Mucosa of stomach (tissue), 1 donor: Measurements from ENCODE around the gene SPIN1.

Source experiments
- H3K27me3 ChIP-seq: one replicate; pipeline ENCODE4 v1.7.0; 2013; ENCODE audit warnings: mild to moderate bottlenecking, low read length; ENCODE audit not compliant: control insufficient read depth, insufficient read depth
- H3K36me3 ChIP-seq: one replicate; pipeline ENCODE4 v1.7.0; 2013; ENCODE audit warnings: low read length; ENCODE audit not compliant: control insufficient read depth, insufficient read depth
- H3K4me1 ChIP-seq: one replicate; pipeline ENCODE4 v1.7.0; 2013; ENCODE audit warnings: mild to moderate bottlenecking, low read length; ENCODE audit not compliant: control insufficient read depth, insufficient read depth
- H3K4me3 ChIP-seq: one replicate; pipeline ENCODE4 v1.7.0; 2013; ENCODE audit warnings: low read length
- H3K9ac ChIP-seq: one replicate; pipeline ENCODE4 v1.7.0; 2013; ENCODE audit warnings: mild to moderate bottlenecking, low read length, moderate library complexity
- H3K9me3 ChIP-seq: one replicate; pipeline ENCODE4 v1.7.0; 2013; ENCODE audit warnings: mild to moderate bottlenecking, low read length, moderate library complexity; ENCODE audit not compliant: control insufficient read depth
- donor health status: Pancreatic carcinoma.

Gene SPIN1

DNA sequence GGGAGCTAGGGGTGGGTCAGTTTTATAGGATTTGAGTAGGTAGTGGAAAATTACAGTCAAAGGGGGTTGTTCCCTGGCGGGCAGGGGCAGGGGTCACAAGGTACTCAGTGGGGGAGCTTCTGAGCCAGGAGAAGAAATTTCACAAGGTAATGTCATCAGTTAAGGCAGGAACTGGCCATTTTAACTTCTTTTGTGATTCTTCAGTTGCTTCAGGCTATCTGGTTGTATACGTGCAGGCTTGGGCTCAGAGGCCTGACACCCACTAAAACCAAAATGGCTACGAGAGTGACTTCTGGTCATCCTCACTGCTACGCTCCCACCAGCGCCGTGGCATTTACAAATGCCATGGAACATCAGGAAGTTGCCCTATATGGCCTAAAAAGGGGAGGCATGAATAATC, 126.0 kb downstream of the SPIN1 start:
- Histone ChIP-seq H3K9ac (no peak overlapping the region), H3K9me3 (no peaks in the 10 kb centered on the region), H3K4me3 (no peak overlapping the region), H3K36me3 (no peaks in the 10 kb centered on the region), H3K27me3 (no peaks in the 10 kb centered on the region), H3K4me1 (peaks cover 9% of the 10 kb centered on the region)

GRCh38 chr9:88521308-88521707, 133.1 kb downstream of the SPIN1 start:
- H3K4me3 ChIP-seq: no peak overlapping the region
- no peaks in the 10 kb centered on the region for H3K9me3 ChIP-seq
- H3K9ac ChIP-seq: no peak overlapping the region
- H3K4me1 ChIP-seq: no peaks in the 10 kb centered on the region
- H3K36me3 ChIP-seq: no peaks in the 10 kb centered on the region
- H3K27me3 ChIP-seq: no peaks in the 10 kb centered on the region

DNA sequence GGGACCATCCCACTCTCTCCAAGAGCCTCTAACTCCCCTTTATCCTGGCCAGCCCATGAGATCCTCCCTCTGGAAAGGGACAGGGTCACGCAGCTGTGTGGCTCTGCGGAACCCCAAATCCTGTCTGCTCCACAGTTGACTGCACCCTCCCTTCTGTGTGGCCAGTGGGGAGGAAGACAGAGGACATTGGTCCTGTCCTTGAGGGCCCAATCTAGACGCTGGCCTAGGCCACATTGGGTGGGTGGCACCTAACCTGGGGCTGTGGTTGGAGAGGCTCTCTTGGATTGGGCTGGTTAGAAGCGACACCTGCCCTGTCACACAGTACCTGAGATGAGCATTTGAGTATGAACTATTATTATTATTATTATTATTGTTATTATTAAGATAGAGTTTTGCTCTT, 134.1 kb downstream of the SPIN1 start:
- Histone ChIP-seq H3K36me3 (no peaks in the 10 kb centered on the region), H3K9ac (no peak overlapping the region), H3K9me3 (no peaks in the 10 kb centered on the region), H3K4me1 (no peaks in the 10 kb centered on the region), H3K4me3 (no peak overlapping the region), H3K27me3 (no peaks in the 10 kb centered on the region)

DNA sequence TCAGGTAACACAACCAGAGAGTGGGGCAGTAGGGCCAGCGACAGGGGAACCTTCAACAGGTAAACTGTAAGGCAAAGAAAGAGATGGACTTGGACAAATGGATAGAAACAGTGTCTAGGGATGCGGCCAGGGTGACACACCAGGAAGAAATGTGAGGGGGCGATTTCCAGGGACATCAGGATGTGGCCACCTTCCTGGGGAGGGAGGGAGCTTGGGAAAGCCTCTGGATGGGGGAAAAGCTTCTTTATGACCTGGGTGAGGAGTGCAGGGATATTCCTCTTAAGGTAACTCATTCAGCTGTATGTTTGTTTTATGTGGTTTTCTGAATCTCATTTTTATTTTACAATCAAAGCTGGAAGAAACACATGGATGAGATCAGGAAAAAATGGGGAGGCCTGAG, 134.8 kb downstream of the SPIN1 start:
- Histone ChIP-seq H3K4me1 (no peaks in the 10 kb centered on the region), H3K36me3 (no peaks in the 10 kb centered on the region), H3K9ac (no peak overlapping the region), H3K4me3 (no peak overlapping the region), H3K9me3 (no peaks in the 10 kb centered on the region), H3K27me3 (no peaks in the 10 kb centered on the region)

DNA sequence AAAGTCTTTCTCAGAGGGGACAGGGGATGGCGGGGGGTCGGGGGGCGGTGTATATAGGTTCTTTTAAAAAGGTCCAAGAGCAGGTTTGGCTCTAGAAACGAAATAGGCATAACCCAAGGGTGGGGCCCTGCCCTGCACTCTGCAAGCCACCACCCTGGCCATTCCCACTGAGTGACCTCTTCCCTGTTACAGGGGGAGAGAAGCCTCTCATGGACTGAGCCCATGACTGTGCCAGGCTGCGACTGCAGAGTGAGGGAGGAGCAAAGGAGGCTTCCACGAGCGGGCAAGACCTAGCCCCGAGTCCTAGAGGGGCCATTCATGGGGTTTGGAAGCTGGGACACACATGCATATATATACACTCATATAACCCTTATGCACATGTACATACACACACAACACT, 136.7 kb downstream of the SPIN1 start:
- no peak overlapping the region for H3K4me3 ChIP-seq
- H3K4me1 ChIP-seq: no peaks in the 10 kb centered on the region
- H3K9ac ChIP-seq: no peak overlapping the region
- no peaks in the 10 kb centered on the region for H3K9me3 ChIP-seq
- no peaks in the 10 kb centered on the region for H3K27me3 ChIP-seq
- no peaks in the 10 kb centered on the region for H3K36me3 ChIP-seq

DNA sequence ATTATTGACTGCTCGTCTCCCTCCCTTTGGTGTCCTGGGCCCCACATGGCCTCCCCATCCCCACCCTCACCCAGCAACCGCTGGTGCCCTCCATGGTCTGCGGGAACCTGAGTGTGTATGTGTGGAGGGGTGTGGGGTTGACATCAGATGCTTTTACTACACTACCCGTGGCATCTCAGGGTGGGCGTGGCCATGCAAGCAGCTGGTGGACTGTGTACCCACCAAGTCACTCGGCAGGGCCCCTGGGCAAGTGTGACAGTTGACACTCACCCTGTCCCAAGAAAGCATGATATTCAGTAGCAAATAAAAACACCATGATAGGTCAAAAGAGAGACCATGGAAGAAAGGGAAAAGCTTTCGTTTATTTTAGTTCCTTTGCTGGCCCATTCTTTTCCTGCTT, 139.4 kb downstream of the SPIN1 start:
- Histone ChIP-seq H3K4me3 (no peak overlapping the region), H3K9ac (no peak overlapping the region), H3K36me3 (no peaks in the 10 kb centered on the region), H3K9me3 (no peaks in the 10 kb centered on the region), H3K27me3 (peaks cover 8% of the 10 kb centered on the region), H3K4me1 (no peaks in the 10 kb centered on the region)
